Measurements from ENCODE around the gene RAI1.

Gene RAI1

GRCh38 chr17:17721140-17721668, 39.9 kb downstream of the RAI1 start:
- no peak for FAIRE-seq

GRCh38 chr17:17722081-17722905, 41.0 kb downstream of the RAI1 start:
- FAIRE-seq: no peak

GRCh38 chr17:17722906-17723353, 41.7 kb downstream of the RAI1 start:
- FAIRE-seq: no peak

GRCh38 chr17:17723354-17724261, 42.4 kb downstream of the RAI1 start:
- no peak for FAIRE-seq

- no peak for FAIRE-seq
These were observed 43.2 kb downstream of the RAI1 start for GRCh38 chr17:17724307-17725010.

- no peak for FAIRE-seq
These were observed 43.9 kb downstream of the RAI1 start for GRCh38 chr17:17725011-17725751.

- FAIRE-seq: no peak
These were observed 44.6 kb downstream of the RAI1 start for GRCh38 chr17:17725752-17726457.

GRCh38 chr17:17726458-17727060, 45.3 kb downstream of the RAI1 start:
- no peak for FAIRE-seq

GRCh38 chr17:17727111-17727659, 45.9 kb downstream of the RAI1 start:
- FAIRE-seq: no peak

- FAIRE-seq: no peak
These were observed 46.9 kb downstream of the RAI1 start for GRCh38 chr17:17728146-17728545.

GRCh38 chr17:17728550-17729251, 47.4 kb downstream of the RAI1 start:
- FAIRE-seq: no peak

- FAIRE-seq: no peak
These were observed 48.5 kb downstream of the RAI1 start for GRCh38 chr17:17729620-17730249.

- FAIRE-seq: no peak
These were observed 49.1 kb downstream of the RAI1 start for GRCh38 chr17:17730250-17730935.

- no peak for FAIRE-seq
These were observed 51.2 kb downstream of the RAI1 start for GRCh38 chr17:17732444-17732843.

GRCh38 chr17:17732892-17733670, 51.8 kb downstream of the RAI1 start:
- no peak for FAIRE-seq

GRCh38 chr17:17736205-17737183, 55.2 kb downstream of the RAI1 start:
- FAIRE-seq: no peak
